Transverse colon (tissue), 4 donors: ENCODE data around the gene CNBD2. TPM values are rescaled to one million over a fixed set of nuclear protein-coding genes. Genes with fewer than 3 reads are reported as not detected.

Experiments used
- DNase-seq: peaks from one replicate; pipeline ENCODE4 v3.0.0-alpha.2; 2019
- H3K27ac ChIP-seq, 4 donors: fragments of 200-600 bp; sonication (generic); 2 replicates each; pipeline ENCODE4 v1.5.1; 2016 to 2018; ENCODE audit warnings: inconsistent platforms in 4 of 4
- H3K27me3 ChIP-seq: fragments of 200-600 bp; sonication (generic); 2 replicates; pipeline ENCODE4 v1.5.1; 2017; ENCODE audit warnings: inconsistent platforms
- H3K36me3 ChIP-seq, 4 donors: fragments of 200-600 bp; sonication (generic); 2 replicates each; pipeline ENCODE4 v1.5.1; 2017 to 2019; ENCODE audit warnings: inconsistent platforms in 4 of 4
- H3K4me1 ChIP-seq, 4 donors: fragments of 200-600 bp; sonication (generic); 2 replicates each; pipeline ENCODE4 v1.5.1; 2017 to 2020; ENCODE audit warnings: inconsistent platforms in 4 of 4
- H3K4me3 ChIP-seq, 4 donors: fragments of 200-600 bp; sonication (generic); 1 replicate in 1 of 4; 2 replicates in 3 of 4; pipeline versions ENCODE4 v1.5.1 to v1.6.1; 2017 to 2019; ENCODE audit warnings: inconsistent platforms in 4 of 4
- H3K9me3 ChIP-seq, 2 donors: fragments of 200-600 bp; sonication (generic); 2 replicates each; pipeline ENCODE4 v1.5.1; 2017 to 2019; ENCODE audit warnings: inconsistent platforms in 2 of 2
- EP300 ChIP-seq: sonication (generic); formaldehyde crosslinking; IDR thresholded peaks from one replicate; pipeline ENCODE4 v1.6.1; 2017; ENCODE audit warnings: antibody characterized with exemption, low read depth
- POLR2A ChIP-seq: fragments of 450-650 bp; IDR thresholded peaks from one replicate; pipeline ENCODE4 v1.6.1; 2016; ENCODE audit warnings: antibody characterized with exemption, mild to moderate bottlenecking, moderate library complexity
- POLR2AphosphoS5 ChIP-seq, 3 donors: sonication (generic); formaldehyde crosslinking; IDR thresholded peaks; one replicate each; pipeline ENCODE4 v1.6.1; 2016; ENCODE audit warnings: antibody characterized with exemption in 3 of 3
- WGBS, 2 donors: methylation state at CpG; one replicate each; pipeline ENCODE4 v1.1.5; 2018; ENCODE audit warnings: low coverage in 1 of 2; 5-methylcytosine and 5-hydroxymethylcytosine counted together
- in situ Hi-C, 4 donors: fragments of 200-750 bp; cut with MboI; loops; one replicate each; pipeline versions ENCODE4 v1.15.0 to v1.15.1; 2017; ENCODE audit warnings: low sequenced_read_pairs in 3 of 4, low pct_ligation_motif_present in 1 of 4, low pct_unique_long_range_greater_than_20kb in 1 of 4
- intact Hi-C: fragments of 100-400 bp; cut with DNase I; formaldehyde crosslinking; loops from one replicate; pipeline ENCODE4 v1.15.1; 2023; ENCODE audit warnings: low total_unique reads
- total RNA-seq, 4 donors: library from RNA; depleted of rRNA; stranded (reverse); fragments of >200 nt; gene quantifications; one replicate each; pipeline ENCODE4 v1.1.0, GENCODE V29; 2016
- TF ChIP-seq, protein P1 (sequence below), 5 experiments: fragments of 200-600 bp in 3 of 5; fragments of 450-650 bp in 2 of 5; sonication (generic) in 3 of 5; IDR thresholded peaks; 1 replicate in 2 of 5; 2 replicates in 3 of 5; pipeline ENCODE4 v1.5.1; 2016 to 2017; ENCODE audit warnings: antibody characterized with exemption in 5 of 5, inconsistent platforms in 3 of 5, mild to moderate bottlenecking in 2 of 5, moderate library complexity in 1 of 5

The CNBD2 gene
- total RNA-seq, 4 donors from 2014 or later = 6.2 to 9.4 (median 7.8) TPM; not detected in 1

DNA sequence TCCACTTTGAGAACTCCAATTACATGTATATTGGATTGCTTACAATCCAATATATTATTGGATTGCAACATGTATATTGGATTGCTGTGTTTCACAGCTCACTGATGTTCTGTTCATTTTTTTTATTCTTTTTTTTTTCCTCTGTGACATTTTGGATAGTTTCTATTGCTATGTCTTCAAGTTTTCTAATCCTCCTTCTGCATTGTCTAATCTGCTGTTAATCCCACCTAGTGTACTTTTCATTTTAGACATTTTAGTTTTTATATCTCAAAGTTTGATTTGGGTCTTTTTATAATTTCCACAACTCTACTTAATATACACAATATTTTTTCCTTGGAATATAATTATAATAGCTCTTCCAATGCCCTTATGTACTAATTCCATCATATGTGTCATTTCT is 34.5 kb downstream of the CNBD2 start:
- Histone ChIP-seq H3K9me3 (no peaks in the 10 kb centered on the region), H3K27ac (no peak overlapping the region), H3K27me3 (no peaks in the 10 kb centered on the region), H3K4me3 (no peak overlapping the region), H3K4me1 (no peaks in the 10 kb centered on the region), H3K36me3 (no peaks in the 10 kb centered on the region)
- TF ChIP-seq EP300 = no peak
- TF ChIP-seq POLR2AphosphoS5 (IDR thresholded peaks at IDR 0.05) = no peak
- TF ChIP-seq, protein P1, sequence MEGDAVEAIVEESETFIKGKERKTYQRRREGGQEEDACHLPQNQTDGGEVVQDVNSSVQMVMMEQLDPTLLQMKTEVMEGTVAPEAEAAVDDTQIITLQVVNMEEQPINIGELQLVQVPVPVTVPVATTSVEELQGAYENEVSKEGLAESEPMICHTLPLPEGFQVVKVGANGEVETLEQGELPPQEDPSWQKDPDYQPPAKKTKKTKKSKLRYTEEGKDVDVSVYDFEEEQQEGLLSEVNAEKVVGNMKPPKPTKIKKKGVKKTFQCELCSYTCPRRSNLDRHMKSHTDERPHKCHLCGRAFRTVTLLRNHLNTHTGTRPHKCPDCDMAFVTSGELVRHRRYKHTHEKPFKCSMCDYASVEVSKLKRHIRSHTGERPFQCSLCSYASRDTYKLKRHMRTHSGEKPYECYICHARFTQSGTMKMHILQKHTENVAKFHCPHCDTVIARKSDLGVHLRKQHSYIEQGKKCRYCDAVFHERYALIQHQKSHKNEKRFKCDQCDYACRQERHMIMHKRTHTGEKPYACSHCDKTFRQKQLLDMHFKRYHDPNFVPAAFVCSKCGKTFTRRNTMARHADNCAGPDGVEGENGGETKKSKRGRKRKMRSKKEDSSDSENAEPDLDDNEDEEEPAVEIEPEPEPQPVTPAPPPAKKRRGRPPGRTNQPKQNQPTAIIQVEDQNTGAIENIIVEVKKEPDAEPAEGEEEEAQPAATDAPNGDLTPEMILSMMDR (IDR thresholded peaks at IDR 0.05) = no peak
- no peak for TF ChIP-seq POLR2A
- in situ Hi-C loops (no loop called here), intact Hi-C loops (no loop called here)
- no peak for DNase-seq

DNA sequence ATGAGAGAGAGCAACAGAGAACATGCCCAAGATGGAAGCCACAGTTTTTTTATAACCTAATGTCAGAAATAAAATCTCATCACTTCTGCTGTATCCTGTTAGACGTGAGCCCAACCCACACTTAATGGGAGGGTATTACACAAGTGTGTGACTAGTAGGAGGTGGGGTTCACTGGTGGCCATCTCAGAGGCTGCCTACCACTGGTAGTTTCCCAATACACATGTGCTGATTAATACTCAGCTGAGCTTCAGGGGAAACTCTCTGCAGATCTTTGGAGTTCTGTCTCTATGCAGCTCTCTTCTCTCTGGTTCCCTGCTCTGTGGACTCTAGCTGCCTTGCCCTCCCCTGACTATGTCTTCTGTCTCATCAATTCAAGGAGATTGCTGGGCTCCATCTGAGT is 35.7 kb downstream of the CNBD2 start:
- Histone ChIP-seq H3K4me3 (no peak overlapping the region), H3K27ac (no peak overlapping the region), H3K9me3 (no peaks in the 10 kb centered on the region), H3K4me1 (no peaks in the 10 kb centered on the region), H3K27me3 (no peaks in the 10 kb centered on the region), H3K36me3 (no peaks in the 10 kb centered on the region)
- TF ChIP-seq, protein P1 (IDR thresholded peaks at IDR 0.05) = no peak
- no peak for TF ChIP-seq EP300
- TF ChIP-seq POLR2A = no peak
- no peak for TF ChIP-seq POLR2AphosphoS5 (IDR thresholded peaks at IDR 0.05)
- in situ Hi-C loops = no loop called here
- 80 to 86% methylated on average over 1 of the region's 1 CpG for WGBS, 2 donors
- intact Hi-C loops = no loop called here
- DNase-seq = no peak

DNA sequence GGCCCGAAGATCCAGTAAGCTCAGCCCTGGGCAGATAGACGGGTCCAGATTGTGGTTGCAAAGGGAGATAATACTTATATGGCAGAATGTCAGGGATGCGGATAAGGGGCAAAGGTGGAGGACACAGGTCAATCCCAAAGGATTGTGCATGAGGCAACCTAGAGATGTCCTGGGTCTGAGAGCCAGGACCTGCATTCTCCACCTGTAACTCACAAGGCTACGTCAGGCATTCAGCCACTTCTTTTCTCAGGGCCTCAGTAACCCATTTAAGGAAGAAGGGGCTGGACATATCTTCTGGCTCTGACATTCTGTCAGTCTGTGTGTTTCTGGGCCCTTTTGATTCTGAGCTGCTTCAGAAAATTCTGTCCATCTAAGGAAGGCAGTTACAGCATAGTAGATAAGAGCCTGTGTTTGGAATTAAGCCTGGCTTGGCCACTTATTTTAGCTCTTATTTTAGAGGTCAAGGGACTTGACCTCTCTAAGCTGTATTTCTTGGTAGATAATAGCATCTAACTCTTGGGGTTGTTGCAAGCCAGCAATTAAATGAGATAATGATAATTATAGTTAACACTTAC is 40.2 kb downstream of the CNBD2 start:
- H3K4me1 ChIP-seq = no peaks in the 10 kb centered on the region
- intact Hi-C loops = no loop called here
- in situ Hi-C loops = no loop called here
- no peak for DNase-seq
- H3K9me3 ChIP-seq = no peaks in the 10 kb centered on the region
- WGBS, 2 donors = 97 to 100% methylated on average over 2 to 4 of the region's 4 CpGs
- H3K4me3 ChIP-seq = no peak overlapping the region
- no peak overlapping the region for H3K27ac ChIP-seq
- H3K36me3 ChIP-seq = no peaks in the 10 kb centered on the region
- TF ChIP-seq POLR2AphosphoS5 (IDR thresholded peaks at IDR 0.05) = no peak
- H3K27me3 ChIP-seq = no peaks in the 10 kb centered on the region

DNA sequence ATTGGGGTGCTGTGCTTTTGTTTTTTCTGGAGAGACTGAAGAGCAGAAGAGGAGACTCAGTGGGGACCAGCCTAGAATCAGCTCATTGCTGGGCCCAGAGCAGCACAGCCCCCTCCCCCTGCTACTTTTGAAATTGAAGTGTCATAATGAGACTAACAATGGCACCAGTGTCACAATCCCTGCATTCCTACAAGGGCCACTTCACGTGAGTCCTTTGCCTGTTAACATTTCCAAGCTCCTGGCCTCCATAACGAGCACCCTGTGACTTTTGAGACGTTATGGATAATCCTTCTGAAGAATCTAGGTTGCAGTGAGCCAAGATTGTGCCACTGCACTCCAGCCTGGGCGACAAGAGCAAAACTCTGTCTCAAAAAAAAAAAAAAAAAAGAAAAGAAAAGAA is 41.7 kb downstream of the CNBD2 start:
- no peak overlapping the region for H3K4me3 ChIP-seq
- WGBS, 2 donors = 69% methylated on average over 4 of the region's 4 CpGs; no CpG with 5 or more reads in 1 of the 2 donors
- no peaks in the 10 kb centered on the region for H3K27me3 ChIP-seq
- DNase-seq = no peak
- intact Hi-C loops = no loop called here
- in situ Hi-C loops = no loop called here
- no peak overlapping the region for H3K27ac ChIP-seq
- H3K9me3 ChIP-seq = no peaks in the 10 kb centered on the region
- TF ChIP-seq POLR2A (no peak), EP300 (no peak), POLR2AphosphoS5 (IDR thresholded peaks at IDR 0.05) (no peak)
- TF ChIP-seq, protein P1 (IDR thresholded peaks at IDR 0.05) = no peak
- H3K4me1 ChIP-seq = no peaks in the 10 kb centered on the region
- H3K36me3 ChIP-seq = no peaks in the 10 kb centered on the region

DNA sequence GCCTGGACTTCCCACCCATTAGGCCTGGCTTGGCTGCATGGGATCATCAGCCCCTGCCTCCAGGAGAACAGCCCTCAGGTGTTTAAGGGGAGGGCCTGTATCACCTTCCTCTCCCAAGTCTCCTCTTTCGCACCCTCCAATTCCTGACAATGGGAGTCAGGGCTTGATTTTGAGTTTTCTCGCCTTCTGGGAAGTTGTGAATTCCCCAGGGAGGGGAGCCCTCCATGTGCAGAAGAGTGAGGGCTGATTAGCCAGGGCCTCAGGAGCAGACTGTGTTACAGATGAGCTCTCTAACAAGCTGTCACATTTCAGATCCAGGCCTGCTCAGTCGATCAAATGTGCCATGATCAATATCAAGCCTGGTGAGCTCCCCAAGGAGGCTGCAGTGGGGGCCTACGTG is 42.4 kb downstream of the CNBD2 start:
- DNase-seq = no peak
- Histone ChIP-seq H3K4me1 (no peaks in the 10 kb centered on the region), H3K4me3 (no peak overlapping the region), H3K36me3 (no peaks in the 10 kb centered on the region), H3K27me3 (no peaks in the 10 kb centered on the region), H3K27ac (no peak overlapping the region), H3K9me3 (no peaks in the 10 kb centered on the region)
- in situ Hi-C loops (no loop called here), intact Hi-C loops (no loop called here)
- TF ChIP-seq EP300 (no peak), POLR2A (no peak), POLR2AphosphoS5 (IDR thresholded peaks at IDR 0.05) (no peak)
- TF ChIP-seq, protein P1 (IDR thresholded peaks at IDR 0.05) = no peak
- 87 to 90% methylated on average over 2 to 4 of the region's 4 CpGs for WGBS, 2 donors
